Natural killer cell (primary cell): Measurements from ENCODE around the gene TAB2. TPM values are rescaled to one million over a fixed set of nuclear protein-coding genes. Genes with fewer than 3 reads are reported as not detected.

ENCODE experiments used
- ATAC-seq, 3 donors: fragments of 150-1000 bp in 2 of 3; fragments of 200-7000 bp in 1 of 3; cut with Tn5 transposase; 1 replicate in 1 of 3; 2 replicates in 2 of 3; pipeline ENCODE4 v1.10.0; 2021; ENCODE audit warnings: mild to moderate bottlenecking in 2 of 3, moderate library complexity in 2 of 3
- DNase-seq, 2 donors: peaks; one replicate each; pipeline versions ENCODE4 v3.0.0 to v3.0.0-alpha.2; 2013 to 2021; ENCODE audit warnings: mixed read lengths in 1 of 2
- H3K27ac ChIP-seq: one replicate; pipeline ENCODE4 v1.5.1; 2013; ENCODE audit warnings: mild to moderate bottlenecking, low read length
- H3K27me3 ChIP-seq: one replicate; pipeline ENCODE4 v1.6.1; 2013; ENCODE audit warnings: low read length; ENCODE audit not compliant: control insufficient read depth, insufficient read depth
- H3K36me3 ChIP-seq: one replicate; pipeline ENCODE4 v1.6.1; 2013; ENCODE audit warnings: low read length; ENCODE audit not compliant: control insufficient read depth, insufficient read depth
- H3K4me1 ChIP-seq: one replicate; pipeline ENCODE4 v1.6.1; 2013; ENCODE audit warnings: low read length; ENCODE audit not compliant: control insufficient read depth, insufficient read depth
- H3K4me3 ChIP-seq: one replicate; pipeline ENCODE4 v1.5.1; 2013; ENCODE audit warnings: low read length
- H3K9me3 ChIP-seq: one replicate; pipeline ENCODE4 v1.6.1; 2013; ENCODE audit warnings: low read length; ENCODE audit not compliant: control insufficient read depth, insufficient read depth
- H3K27ac Mint-ChIP-seq, 2 donors: one replicate each; pipeline ENCODE4 v1.8.0; 2022; ENCODE audit warnings: mild to moderate bottlenecking in 2 of 2, mixed read lengths in 2 of 2, moderate library complexity in 1 of 2
- H3K27me3 Mint-ChIP-seq, 2 donors: one replicate each; pipeline ENCODE4 v1.8.0; 2022; ENCODE audit warnings: low read depth in 2 of 2, mixed read lengths in 2 of 2
- H3K36me3 Mint-ChIP-seq: one replicate; pipeline ENCODE4 v1.8.0; 2022; ENCODE audit warnings: mixed read lengths
- H3K4me1 Mint-ChIP-seq, 2 donors: one replicate each; pipeline ENCODE4 v1.8.0; 2022; ENCODE audit warnings: mixed read lengths in 2 of 2
- H3K4me3 Mint-ChIP-seq: one replicate; pipeline ENCODE4 v1.8.0; 2022; ENCODE audit warnings: mild to moderate bottlenecking, moderate library complexity, mixed read lengths
- H3K9me3 Mint-ChIP-seq, 2 donors: one replicate each; pipeline ENCODE4 v1.8.0; 2022; ENCODE audit warnings: mixed read lengths in 2 of 2
- CTCF ChIP-seq: fragments of 200-600 bp; IDR thresholded peaks from one replicate; pipeline ENCODE4 v1.8.0; 2022; ENCODE audit warnings: antibody characterized with exemption
- WGBS: methylation state at CpG from one replicate; pipeline ENCODE4 v1.1.7; 2013; ENCODE audit warnings: missing lambda C conversion rate; ENCODE audit not compliant: insufficient coverage; 5-methylcytosine and 5-hydroxymethylcytosine counted together
- intact Hi-C: fragments of 100-400 bp; cut with micrococcal nuclease; formaldehyde crosslinking; loops from one replicate; pipeline ENCODE4 v1.14.2; 2022
- total RNA-seq, 4 donors: library from RNA; stranded (reverse); fragments of 120-200 nt in 1 of 4; gene quantifications; one replicate each; pipeline versions ENCODE4 v1.2.3 to v1.2.4, GENCODE V29; 2013 to 2022

The TAB2 gene
- total RNA-seq, 3 donors from 2014 or later (not counting 1 experiment from before 2014, with no cell fraction given) = 65.7 to 74.9 (median 68.9) TPM

DNA sequence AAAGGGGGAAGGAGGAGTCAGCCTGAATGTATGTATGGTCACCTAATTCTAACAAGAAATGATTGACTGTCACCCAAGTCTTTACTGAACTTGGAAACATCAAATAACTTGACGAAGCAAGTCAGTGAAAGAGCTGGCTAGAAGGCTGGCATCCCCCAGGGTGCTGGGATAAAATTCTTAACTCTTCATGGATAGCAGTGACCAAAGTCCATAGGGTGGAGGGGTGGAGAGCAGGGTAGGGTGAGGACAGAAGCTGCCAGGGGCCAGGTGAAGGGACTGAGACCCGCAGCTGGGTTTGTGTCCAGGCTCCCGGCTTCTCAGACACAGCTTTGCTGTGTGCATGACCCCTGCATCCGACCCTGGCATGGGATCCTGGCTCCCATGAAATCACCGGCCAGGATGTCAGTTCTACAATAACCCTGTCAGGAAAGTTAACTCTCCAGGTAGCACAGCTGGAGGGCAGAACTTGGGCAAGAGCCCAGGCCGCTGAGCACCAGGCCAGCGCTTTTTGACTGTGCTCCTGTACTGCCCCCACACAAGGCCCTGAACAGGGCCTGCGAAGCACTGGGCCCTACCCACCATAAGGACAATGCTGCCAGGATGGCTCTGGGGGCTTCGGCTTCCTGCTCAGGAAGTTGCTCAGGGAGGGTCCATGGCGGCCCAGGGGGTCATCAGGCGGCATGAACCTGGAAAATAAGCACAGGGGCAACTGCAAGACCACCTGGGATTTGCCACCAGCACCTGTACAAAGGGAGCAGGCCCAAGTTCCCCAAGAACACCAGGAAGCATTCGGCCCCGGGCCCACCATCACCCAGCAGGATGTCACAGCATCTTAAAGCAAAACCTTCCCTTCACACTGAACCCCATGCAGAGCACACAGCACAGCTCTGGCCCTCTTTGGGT lies 134.8 kb downstream of the TAB2 start:
- Histone ChIP-seq H3K4me1 (peaks cover 5% of the 10 kb centered on the region), H3K36me3 (no peaks in the 10 kb centered on the region), H3K27me3 (no peaks in the 10 kb centered on the region), H3K4me3 (no peak overlapping the region), H3K27ac (no peak overlapping the region), H3K9me3 (no peaks in the 10 kb centered on the region)
- WGBS = 96% methylated on average over 13 of the region's 13 CpGs
- TF ChIP-seq CTCF = no peak
- Mint-ChIP-seq H3K4me1 (no peaks in the 10 kb centered on the region), H3K27ac (no peak overlapping the region), H3K36me3 (no peaks in the 10 kb centered on the region), H3K9me3 (no peaks in the 10 kb centered on the region), H3K4me3 (no peak overlapping the region), H3K27me3 (peaks cover 5 to 9% of the 10 kb centered on the region in 2 donors)
- no peak for DNase-seq
- ATAC-seq = no peak
- intact Hi-C loops = no loop called here

- H3K9me3 ChIP-seq = no peaks in the 10 kb centered on the region
- no peaks in the 10 kb centered on the region for H3K36me3 Mint-ChIP-seq
- peaks cover 5% of the 10 kb centered on the region for H3K4me1 ChIP-seq
- no peak overlapping the region for H3K27ac ChIP-seq
- peaks cover 0 to 9% of the 10 kb centered on the region in 2 donors for H3K27me3 Mint-ChIP-seq
- no peaks in the 10 kb centered on the region for H3K36me3 ChIP-seq
- TF ChIP-seq CTCF = no peak
- no peaks in the 10 kb centered on the region for H3K9me3 Mint-ChIP-seq
- H3K27me3 ChIP-seq = no peaks in the 10 kb centered on the region
- DNase-seq = no peak
- H3K4me3 ChIP-seq = no peak overlapping the region
- no peaks in the 10 kb centered on the region for H3K4me1 Mint-ChIP-seq
- 88% methylated on average over 4 of the region's 6 CpGs for WGBS
- H3K4me3 Mint-ChIP-seq = no peak overlapping the region
- H3K27ac Mint-ChIP-seq = no peak overlapping the region
- intact Hi-C loops = no loop called here
- no peak for ATAC-seq
Measured at GRCh38 chr6:149453597-149454345, 136.3 kb downstream of the TAB2 start.

DNA sequence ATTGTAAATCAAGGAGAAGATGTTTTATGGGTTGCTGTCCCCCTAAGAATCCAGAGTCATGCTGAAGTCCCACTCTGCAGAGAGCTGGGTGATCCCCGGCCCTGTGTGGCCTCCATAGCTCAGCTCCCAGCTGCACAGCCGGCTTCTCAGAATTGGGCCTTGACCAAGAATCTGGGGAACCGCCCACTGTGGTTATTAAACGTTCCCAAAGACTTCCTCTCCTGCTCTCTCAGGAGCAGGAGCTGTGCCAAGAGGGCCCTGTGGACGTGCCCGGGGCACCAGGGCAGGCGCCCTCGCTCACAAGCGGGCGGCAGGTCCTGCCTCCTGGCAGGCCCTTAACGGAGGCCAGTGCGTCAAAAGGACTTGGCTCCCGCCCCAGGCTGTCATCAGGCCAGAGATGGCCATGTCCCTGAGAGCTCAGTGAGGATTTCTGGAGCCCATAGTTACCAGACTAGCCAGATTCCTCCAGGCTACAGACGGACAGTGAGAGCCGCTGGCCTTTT lies 136.9 kb downstream of the TAB2 start:
- Histone ChIP-seq H3K36me3 (no peaks in the 10 kb centered on the region), H3K4me3 (no peak overlapping the region), H3K4me1 (peaks cover 5% of the 10 kb centered on the region), H3K27me3 (no peaks in the 10 kb centered on the region), H3K9me3 (no peaks in the 10 kb centered on the region), H3K27ac (no peak overlapping the region)
- no peaks in the 10 kb centered on the region for H3K4me1 Mint-ChIP-seq
- H3K27me3 Mint-ChIP-seq = peaks cover 0 to 9% of the 10 kb centered on the region in 2 donors
- 64% methylated on average over 15 of the region's 15 CpGs for WGBS
- ATAC-seq (no peak), DNase-seq (no peak)
- no peak overlapping the region for H3K4me3 Mint-ChIP-seq
- no peak overlapping the region for H3K27ac Mint-ChIP-seq
- no peaks in the 10 kb centered on the region for H3K9me3 Mint-ChIP-seq
- no peaks in the 10 kb centered on the region for H3K36me3 Mint-ChIP-seq
- intact Hi-C loops = no loop called here
- TF ChIP-seq CTCF = no peak
